ENCODE results near the gene NAGS.

Gene NAGS

GRCh38 chr17:44006598-44007345 is 2.4 kb downstream of the NAGS start:
- peaks cover 9% of the 10 kb centered on the region for H3K4me1 ChIP-seq (ENCODE audit: control insufficient read depth, insufficient read depth, low read length)
- TF ChIP-seq, protein P1, sequence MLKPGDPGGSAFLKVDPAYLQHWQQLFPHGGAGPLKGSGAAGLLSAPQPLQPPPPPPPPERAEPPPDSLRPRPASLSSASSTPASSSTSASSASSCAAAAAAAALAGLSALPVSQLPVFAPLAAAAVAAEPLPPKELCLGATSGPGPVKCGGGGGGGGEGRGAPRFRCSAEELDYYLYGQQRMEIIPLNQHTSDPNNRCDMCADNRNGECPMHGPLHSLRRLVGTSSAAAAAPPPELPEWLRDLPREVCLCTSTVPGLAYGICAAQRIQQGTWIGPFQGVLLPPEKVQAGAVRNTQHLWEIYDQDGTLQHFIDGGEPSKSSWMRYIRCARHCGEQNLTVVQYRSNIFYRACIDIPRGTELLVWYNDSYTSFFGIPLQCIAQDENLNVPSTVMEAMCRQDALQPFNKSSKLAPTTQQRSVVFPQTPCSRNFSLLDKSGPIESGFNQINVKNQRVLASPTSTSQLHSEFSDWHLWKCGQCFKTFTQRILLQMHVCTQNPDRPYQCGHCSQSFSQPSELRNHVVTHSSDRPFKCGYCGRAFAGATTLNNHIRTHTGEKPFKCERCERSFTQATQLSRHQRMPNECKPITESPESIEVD (tag by site-specific recombination; IDR thresholded peaks at IDR 0.05), result no peak
- TF ChIP-seq ZNF138 (tag by site-specific recombination; IDR thresholded peaks at IDR 0.05; ENCODE audit: borderline replicate concordance), result no peak
- no peak for TF ChIP-seq ZNF488 (tag by site-specific recombination; IDR thresholded peaks at IDR 0.05)
- TF ChIP-seq ZNF223 (tag by site-specific recombination; IDR thresholded peaks at IDR 0.05), result 0 out of 2 replicates have a peak, but pooled peaks have one; percentile 28
- TF ChIP-seq, protein P2, sequence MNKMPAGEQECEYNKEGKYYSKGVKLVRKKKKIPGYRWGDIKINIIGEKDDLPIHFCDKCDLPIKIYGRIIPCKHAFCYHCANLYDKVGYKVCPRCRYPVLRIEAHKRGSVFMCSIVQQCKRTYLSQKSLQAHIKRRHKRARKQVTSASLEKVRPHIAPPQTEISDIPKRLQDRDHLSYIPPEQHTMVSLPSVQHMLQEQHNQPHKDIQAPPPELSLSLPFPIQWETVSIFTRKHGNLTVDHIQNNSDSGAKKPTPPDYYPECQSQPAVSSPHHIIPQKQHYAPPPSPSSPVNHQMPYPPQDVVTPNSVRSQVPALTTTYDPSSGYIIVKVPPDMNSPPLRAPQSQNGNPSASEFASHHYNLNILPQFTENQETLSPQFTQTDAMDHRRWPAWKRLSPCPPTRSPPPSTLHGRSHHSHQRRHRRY (tag by site-specific recombination; IDR thresholded peaks at IDR 0.05), result no peak
- TF ChIP-seq ZNF555 (tag by site-specific recombination; conservative IDR thresholded peaks at IDR 0.05), result no peak
- peak; percentile 28; the same call in 1 of the 2 replicates for TF ChIP-seq PRDM4 (tag by site-specific recombination; IDR thresholded peaks at IDR 0.05)
- no peak for TF ChIP-seq ZNF747 (tag by site-specific recombination; IDR thresholded peaks at IDR 0.05)
- no peak for TF ChIP-seq ZNF214 (tag by site-specific recombination; IDR thresholded peaks at IDR 0.05; ENCODE audit: borderline replicate concordance)
- no peak for TF ChIP-seq ZNF266 (tag by site-specific recombination; IDR thresholded peaks at IDR 0.05; ENCODE audit: low read depth)
- TF ChIP-seq, protein P3, sequence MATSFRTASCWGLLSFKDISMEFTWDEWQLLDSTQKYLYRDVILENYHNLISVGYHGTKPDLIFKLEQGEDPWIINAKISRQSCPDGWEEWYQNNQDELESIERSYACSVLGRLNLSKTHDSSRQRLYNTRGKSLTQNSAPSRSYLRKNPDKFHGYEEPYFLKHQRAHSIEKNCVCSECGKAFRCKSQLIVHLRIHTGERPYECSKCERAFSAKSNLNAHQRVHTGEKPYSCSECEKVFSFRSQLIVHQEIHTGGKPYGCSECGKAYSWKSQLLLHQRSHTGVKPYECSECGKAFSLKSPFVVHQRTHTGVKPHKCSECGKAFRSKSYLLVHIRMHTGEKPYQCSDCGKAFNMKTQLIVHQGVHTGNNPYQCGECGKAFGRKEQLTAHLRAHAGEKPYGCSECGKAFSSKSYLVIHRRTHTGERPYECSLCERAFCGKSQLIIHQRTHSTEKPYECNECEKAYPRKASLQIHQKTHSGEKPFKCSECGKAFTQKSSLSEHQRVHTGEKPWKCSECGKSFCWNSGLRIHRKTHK (tag by site-specific recombination; IDR thresholded peaks at IDR 0.05), result no peak
- TF ChIP-seq HOXC10 (CRISPR knock-in tag; IDR thresholded peaks at IDR 0.05), result no peak
- peak; percentile 77 for TF ChIP-seq KLF1 (tag by site-specific recombination; IDR thresholded peaks at IDR 0.05)
- TF ChIP-seq ZNF510 (tag by site-specific recombination; IDR thresholded peaks at IDR 0.05; ENCODE audit: insufficient replicate concordance), result no peak
- no peak for TF ChIP-seq ZNF473 (tag by site-specific recombination; IDR thresholded peaks at IDR 0.05)
- peak; percentile 98 for TF ChIP-seq SP3 (tag by site-specific recombination; IDR thresholded peaks at IDR 0.05)
- TF ChIP-seq, protein P4, sequence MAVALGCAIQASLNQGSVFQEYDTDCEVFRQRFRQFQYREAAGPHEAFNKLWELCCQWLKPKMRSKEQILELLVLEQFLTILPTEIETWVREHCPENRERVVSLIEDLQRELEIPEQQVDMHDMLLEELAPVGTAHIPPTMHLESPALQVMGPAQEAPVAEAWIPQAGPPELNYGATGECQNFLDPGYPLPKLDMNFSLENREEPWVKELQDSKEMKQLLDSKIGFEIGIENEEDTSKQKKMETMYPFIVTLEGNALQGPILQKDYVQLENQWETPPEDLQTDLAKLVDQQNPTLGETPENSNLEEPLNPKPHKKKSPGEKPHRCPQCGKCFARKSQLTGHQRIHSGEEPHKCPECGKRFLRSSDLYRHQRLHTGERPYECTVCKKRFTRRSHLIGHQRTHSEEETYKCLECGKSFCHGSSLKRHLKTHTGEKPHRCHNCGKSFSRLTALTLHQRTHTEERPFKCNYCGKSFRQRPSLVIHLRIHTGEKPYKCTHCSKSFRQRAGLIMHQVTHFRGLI (tag by site-specific recombination; IDR thresholded peaks at IDR 0.05), result no peak
- TF ChIP-seq ZNF19 (tag by site-specific recombination; IDR thresholded peaks at IDR 0.05; ENCODE audit: low read depth), result no peak
- TF ChIP-seq, protein P5, sequence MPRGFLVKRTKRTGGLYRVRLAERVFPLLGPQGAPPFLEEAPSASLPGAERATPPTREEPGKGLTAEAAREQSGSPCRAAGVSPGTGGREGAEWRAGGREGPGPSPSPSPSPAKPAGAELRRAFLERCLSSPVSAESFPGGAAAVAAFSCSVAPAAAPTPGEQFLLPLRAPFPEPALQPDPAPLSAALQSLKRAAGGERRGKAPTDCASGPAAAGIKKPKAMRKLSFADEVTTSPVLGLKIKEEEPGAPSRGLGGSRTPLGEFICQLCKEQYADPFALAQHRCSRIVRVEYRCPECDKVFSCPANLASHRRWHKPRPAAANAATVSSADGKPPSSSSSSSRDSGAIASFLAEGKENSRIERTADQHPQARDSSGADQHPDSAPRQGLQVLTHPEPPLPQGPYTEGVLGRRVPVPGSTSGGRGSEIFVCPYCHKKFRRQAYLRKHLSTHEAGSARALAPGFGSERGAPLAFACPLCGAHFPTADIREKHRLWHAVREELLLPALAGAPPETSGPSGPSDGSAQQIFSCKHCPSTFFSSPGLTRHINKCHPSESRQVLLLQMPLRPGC (tag by site-specific recombination; IDR thresholded peaks at IDR 0.05), result no peak
- TF ChIP-seq, protein P6, sequence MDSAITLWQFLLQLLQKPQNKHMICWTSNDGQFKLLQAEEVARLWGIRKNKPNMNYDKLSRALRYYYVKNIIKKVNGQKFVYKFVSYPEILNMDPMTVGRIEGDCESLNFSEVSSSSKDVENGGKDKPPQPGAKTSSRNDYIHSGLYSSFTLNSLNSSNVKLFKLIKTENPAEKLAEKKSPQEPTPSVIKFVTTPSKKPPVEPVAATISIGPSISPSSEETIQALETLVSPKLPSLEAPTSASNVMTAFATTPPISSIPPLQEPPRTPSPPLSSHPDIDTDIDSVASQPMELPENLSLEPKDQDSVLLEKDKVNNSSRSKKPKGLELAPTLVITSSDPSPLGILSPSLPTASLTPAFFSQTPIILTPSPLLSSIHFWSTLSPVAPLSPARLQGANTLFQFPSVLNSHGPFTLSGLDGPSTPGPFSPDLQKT (IDR thresholded peaks at IDR 0.05; ENCODE audit: borderline replicate concordance, low read depth, low read length), result no peak
- no peak for TF ChIP-seq ZNF629 (tag by site-specific recombination; IDR thresholded peaks at IDR 0.05)
- TF ChIP-seq ZNF132 (tag by site-specific recombination; IDR thresholded peaks at IDR 0.05; ENCODE audit: borderline replicate concordance), result no peak
- peak; percentile 49; the same call in 1 of the 2 replicates for TF ChIP-seq KLF10 (tag by site-specific recombination; IDR thresholded peaks at IDR 0.05)

More at GRCh38 chr17:44006598-44007345, 2.4 kb downstream of the NAGS start:
- Histone ChIP-seq H3K27ac (ENCODE audit: extremely low read depth, low read depth, low read length) (peak overlapping the region; percentile 71), H3K4me3 (ENCODE audit: low read depth, low read length) (peak overlapping the region; percentile 72), H3K36me3 (ENCODE audit: control insufficient read depth in 2 of 2, insufficient read depth in 1 of 2, low read length in 2 of 2) (peaks cover 0 to 14% of the 10 kb centered on the region in 2 experiments; a peak in 1 of 3 replicates), H3K9me3 (ENCODE audit: control insufficient read depth, insufficient read depth, low read depth, low read length) (no peaks in the 10 kb centered on the region)
- CTCF ChIA-PET, result interaction anchor here (0.5 to 4.7 kb wide), 18 partner anchors 10 to 310 kb away, joined by 3 to 28 read pairs (median 3); partner anchors contain the start of gene HDAC5
- POLR2A ChIA-PET, result interaction anchor here (0.5 to 1.7 kb wide), 13 partner anchors 8 to 964 kb away, joined by 3 to 7 read pairs (median 5); partner anchors contain the start of genes G6PC3, TMEM101 and TMUB2

Data from HEK293 (cell line).